Occipital lobe (tissue), 2 donors: ENCODE data around the gene LRCH2. TPM values are rescaled to one million over a fixed set of nuclear protein-coding genes. Genes with fewer than 3 reads are reported as not detected.
"Not testable (repeated sequence)": the region's sequence is repeated elsewhere in the genome, so short reads cannot be mapped to it uniquely, and the experiment has no call there.

Experiments
- DNase-seq: peaks from one replicate; lab custom pipeline; 2025; lab: John Stamatoyannopoulos, UW
- total RNA-seq: library from RNA; depleted of rRNA; stranded (reverse); fragments of >200 nt; gene quantifications from one replicate; pipeline ENCODE4 v1.2.3, GENCODE V29; 2014

Gene LRCH2
- 58.2 TPM for total RNA-seq

DNA sequence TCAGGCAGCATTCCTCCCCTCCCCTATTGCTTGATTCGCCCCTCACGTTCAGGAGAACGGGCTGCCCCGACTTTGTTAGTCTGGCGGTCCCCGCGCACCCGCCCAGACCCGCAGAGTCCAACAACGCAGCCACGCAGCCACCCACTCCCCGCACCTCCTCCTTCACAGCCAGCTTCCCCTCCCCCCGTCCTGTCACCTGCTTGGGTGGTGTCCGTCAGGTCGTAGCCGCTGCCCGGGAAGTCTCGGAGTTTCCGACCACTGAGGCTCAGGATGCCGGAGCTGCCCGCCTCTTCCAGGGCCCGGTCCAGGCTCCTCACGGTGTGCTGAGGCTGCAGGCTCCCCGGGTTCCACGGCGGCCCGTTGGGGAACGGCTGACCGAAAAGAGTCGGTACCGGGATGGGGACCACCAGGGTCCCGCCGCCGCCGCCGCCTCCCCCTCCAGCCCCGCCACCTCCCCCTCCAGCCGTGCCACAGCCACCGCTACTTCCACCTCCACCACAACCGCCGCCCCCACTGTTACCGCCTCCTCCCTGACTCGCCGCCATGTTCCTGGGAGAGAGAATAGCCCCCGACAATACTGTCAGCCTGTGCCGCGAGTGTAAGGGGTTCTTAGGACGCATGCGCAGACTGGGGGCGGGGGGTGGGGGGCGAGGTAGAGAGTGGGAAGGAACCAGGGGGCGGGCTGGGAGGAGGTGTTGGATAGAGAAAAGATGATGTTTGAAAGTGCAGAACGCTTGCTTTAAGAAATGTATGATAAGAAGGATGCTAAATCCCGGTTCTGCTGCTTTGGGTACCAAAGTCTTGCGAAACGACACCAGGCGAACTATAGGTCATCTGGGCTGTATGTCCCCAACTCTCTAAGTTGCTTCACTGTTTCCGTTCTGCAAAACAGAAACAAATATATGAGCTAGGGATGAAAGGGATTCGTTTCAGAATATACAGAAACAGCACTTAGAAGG lies at the start of gene LRCH2:
Gene LRCH2 (minus strand): TSS at position 600 of the 959 bp plus-strand sequence. CDS start 55 bp downstream, at position 545.
- peak; percentile 13 for DNase-seq

GRCh38 chrX:115269051-115269683 lies 35.3 kb upstream of the LRCH2 start:
- DNase-seq = no peak

GRCh38 chrX:115268421-115268820 lies 34.5 kb upstream of the LRCH2 start:
- DNase-seq = no peak

- no peak for DNase-seq
These were observed 32.4 kb upstream of the LRCH2 start for GRCh38 chrX:115266300-115266699.

GRCh38 chrX:115264009-115264408 lies 30.1 kb upstream of the LRCH2 start:
- no peak for DNase-seq

DNA sequence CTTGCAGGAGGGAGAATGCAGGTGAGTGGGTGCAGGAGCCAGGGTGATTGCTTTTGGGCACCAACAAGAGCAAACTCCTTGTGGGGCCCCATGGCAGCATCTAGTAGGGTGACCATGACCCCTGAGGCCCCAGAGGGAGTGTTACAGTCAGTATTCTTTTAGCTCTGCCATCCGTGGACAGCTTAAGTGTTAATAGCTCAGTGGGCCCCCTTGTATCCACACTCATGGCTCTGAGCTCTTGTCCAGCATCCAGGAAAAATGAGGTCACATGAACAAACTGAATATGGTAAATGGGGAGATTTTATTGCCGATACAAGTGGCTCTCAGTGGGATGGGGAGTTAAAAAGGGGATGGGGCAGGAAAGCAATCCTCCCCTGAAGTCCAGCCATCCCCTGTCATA lies 27.3 kb upstream of the LRCH2 start:
- no peak for DNase-seq

DNA sequence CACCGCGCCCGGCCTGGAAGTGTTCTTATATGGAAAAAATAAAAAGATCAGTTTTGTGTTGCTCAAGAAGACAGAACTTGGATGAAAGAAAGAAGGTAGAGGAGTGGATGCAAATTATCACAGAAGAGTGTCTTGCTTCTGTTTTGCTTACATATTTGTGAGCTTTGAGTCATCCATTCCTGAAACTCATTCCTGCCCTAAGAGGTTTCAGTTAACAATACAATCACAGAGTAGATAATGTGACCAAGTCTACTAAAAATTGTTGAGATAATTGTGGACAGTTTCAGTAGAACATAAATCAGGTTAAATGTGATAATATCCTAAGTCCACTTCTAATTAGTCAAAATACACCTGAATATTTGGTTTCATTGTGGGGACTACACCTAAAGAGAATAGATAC lies 26.4 kb upstream of the LRCH2 start:
- no peak for DNase-seq

DNA sequence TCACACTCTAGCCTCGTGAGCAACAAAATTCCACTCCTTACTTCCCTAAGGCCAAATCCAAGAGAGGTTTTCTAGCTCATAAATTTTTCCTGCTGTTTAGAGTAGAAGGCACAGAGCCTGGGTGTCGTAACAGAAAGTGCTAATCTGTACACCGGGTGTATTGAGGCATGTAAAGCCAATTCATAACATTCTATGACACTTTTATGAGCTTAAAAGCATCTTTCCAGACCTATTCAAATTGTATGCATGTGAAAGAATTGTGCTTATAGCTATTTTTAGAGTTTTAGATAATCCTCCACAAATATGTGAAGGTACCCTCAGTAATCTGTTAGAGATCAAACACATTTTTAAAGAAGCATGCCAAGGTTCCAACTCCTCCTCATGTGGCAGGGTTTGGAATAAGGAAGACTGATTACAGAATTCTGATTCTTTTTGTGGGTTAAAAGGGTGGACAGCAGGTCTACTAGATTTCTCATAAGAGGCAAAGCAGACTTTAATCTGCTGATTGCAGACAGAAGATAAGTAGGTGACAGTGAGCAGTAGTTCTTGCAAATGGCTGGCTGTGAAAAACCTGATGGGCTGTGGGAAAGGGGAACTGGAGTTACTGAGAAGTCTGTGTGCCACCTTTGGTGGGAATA lies 25.5 kb upstream of the LRCH2 start:
- DNase-seq = no peak

GRCh38 chrX:115257711-115258110 lies 23.8 kb upstream of the LRCH2 start:
- DNase-seq = no peak

GRCh38 chrX:115255003-115255402 lies 21.1 kb upstream of the LRCH2 start:
- no peak for DNase-seq

GRCh38 chrX:115251458-115252233 lies 17.8 kb upstream of the LRCH2 start:
- DNase-seq = no peak

- no peak for DNase-seq
These were observed 3.2 kb upstream of the LRCH2 start for GRCh38 chrX:115237056-115237455.

DNA sequence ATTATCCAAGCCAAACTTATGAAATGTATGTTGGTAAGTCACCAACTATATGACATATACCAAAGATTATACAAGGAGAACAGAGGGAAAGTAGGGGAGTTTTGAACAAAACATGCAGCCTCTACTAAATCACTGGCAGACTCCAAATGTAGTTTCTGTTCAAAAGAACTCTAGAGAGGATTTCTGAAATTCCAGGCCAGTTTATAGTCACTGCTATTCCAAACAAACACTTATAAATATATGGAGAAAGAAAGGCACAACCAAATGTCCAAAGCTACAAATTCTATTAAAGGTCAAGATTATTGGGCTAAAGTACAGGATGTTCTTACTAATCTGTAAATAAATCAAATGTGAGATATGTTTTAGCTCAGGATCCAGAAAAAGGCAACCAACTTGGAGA lies 2.7 kb upstream of the LRCH2 start:
- DNase-seq = no peak

GRCh38 chrX:115234461-115234860 lies 565 bp upstream of the LRCH2 start:
- DNase-seq = no peak

- DNase-seq = no peak
These were observed 881 bp downstream of the LRCH2 start for GRCh38 chrX:115232933-115233496.

GRCh38 chrX:115229337-115230003 lies 4.4 kb downstream of the LRCH2 start:
- DNase-seq = no peak

DNA sequence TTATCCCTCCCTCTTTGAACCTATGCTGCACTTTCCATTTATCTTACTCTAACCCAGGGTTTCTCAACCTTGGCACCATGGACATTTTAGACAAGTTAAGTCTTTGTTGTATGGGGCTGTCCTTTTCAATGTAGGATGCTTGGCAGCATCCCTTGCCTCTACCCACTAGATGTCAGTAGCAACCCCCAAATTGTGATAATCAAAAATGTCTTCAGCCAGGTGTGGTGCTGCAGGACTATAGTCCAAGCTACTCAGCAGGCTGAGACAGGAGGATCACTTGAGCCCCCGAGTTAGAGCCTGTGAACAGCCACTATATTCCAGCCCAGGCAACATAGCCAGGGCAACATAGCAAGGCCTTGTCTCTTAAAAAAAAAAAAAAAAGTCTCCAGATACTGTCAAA lies 7.0 kb downstream of the LRCH2 start:
- DNase-seq = no peak

- not testable (repeated sequence) for DNase-seq
These were observed 16.6 kb downstream of the LRCH2 start for GRCh38 chrX:115217346-115217745.

GRCh38 chrX:115214605-115215004 lies 19.3 kb downstream of the LRCH2 start:
- DNase-seq = no peak

DNA sequence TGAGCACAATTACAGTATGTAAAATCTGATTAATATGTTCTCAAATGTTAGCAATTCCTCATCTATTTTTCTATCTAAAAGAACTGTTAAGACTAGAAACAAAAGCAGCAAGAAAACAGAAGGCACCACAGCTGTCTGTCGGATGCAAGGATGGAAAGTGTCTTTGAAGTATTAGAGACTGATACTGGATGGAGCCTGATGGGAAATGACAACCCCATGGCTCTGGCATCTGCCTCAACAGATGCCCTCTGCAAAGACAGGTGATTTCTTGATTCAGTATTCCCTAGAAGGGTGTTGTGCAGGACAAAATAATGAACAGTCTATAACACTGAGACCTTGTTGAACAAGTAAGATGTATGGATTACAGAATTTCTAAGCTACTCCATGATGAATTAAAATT lies 19.7 kb downstream of the LRCH2 start:
- DNase-seq = no peak

GRCh38 chrX:115209547-115209946 lies 24.3 kb downstream of the LRCH2 start:
- DNase-seq = not testable (repeated sequence)
